ENCODE measurements around the gene PDIA3.
"Not testable (repeated sequence)": the region's sequence is repeated elsewhere in the genome, so short reads cannot be mapped to it uniquely, and the experiment has no call there.

Gene PDIA3

DNA sequence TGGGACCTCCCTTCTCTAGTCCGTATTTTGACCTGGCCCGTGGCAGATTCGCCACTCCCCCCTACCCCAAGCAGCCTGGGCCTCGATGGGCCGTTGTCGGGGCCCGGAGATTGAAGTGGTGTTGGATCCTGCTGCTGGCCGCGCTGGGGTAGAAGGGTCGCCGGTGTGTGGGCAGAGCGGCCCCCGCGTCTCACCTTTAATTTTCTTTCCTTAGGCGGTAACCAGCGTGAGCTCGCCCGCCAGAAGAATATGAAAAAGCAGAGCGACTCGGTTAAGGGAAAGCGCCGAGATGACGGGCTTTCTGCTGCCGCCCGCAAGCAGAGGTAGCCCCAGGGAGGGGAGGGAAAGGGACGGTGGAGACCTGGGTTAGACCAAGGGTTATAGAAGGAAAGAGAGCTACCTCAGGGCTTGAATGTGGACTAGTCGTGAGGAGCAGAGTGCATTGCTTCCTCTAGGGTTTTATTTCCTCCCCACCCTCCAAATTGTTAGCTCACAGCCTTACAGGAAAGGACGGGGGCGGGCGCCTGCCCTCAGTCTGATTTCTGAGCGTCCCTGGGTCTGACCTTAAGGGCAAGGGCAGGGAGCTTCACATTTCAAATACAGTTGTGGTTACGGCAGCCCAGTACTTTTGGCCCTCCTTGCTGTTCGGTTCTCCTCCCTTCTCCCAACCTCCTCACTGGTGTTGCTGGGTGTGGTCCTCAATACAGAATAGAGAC is 46.7 kb downstream of the PDIA3 start:
- no peak for TF ChIP-seq POLR2A (IDR thresholded peaks at IDR 0.05; ENCODE audit: low read depth, low read length)
- FAIRE-seq (no peak), DNase-seq (ENCODE audit: insufficient read length, low spot score) (no peak)

DNA sequence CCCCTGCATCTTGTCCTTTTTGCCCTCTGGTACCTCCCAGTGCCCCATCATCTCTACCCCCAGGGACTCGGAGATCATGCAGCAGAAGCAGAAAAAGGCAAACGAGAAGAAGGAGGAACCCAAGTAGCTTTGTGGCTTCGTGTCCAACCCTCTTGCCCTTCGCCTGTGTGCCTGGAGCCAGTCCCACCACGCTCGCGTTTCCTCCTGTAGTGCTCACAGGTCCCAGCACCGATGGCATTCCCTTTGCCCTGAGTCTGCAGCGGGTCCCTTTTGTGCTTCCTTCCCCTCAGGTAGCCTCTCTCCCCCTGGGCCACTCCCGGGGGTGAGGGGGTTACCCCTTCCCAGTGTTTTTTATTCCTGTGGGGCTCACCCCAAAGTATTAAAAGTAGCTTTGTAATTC is 47.4 kb downstream of the PDIA3 start:
- DNase-seq (ENCODE audit: insufficient read length, low spot score) (no peak), FAIRE-seq (no peak)
- TF ChIP-seq POLR2A (IDR thresholded peaks at IDR 0.05; ENCODE audit: low read depth, low read length): no peak

DNA sequence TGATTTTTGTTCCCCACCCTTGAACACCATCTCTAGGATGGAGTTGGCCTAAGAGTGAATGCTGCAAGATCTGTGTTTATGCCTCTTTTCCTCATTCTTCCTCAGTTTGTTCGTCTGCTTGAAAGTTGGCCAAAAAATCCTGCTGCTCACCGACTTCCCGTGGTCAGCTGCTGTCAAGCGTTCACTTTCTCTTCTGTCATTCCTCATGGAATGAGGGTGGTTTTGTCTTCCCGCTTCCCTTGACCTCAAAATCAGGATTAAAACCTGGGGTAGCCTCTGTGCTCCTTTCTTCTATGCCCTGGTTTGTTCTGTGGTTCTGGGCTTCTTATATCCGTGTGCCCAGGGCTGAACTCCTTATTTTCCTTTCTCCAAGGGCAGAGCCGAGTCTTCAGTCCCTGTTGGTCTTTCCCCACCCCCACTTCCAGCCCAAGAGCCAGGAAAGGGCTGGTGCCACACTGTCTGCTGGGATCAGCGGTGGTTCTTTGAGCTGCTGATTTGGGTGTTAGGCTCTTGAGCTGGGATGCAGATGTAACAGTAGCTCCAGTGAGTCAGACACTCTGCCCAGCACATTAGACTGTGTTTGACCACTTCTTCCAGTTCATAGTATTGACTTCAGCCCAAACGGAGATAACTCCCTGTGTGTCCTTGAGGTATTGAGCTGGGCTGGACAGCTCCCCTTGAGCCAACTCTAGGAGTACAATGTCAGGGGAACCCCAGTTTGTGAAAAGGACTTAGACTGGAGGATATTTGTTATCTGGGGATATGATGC is 48.2 kb downstream of the PDIA3 start:
- no peak for TF ChIP-seq POLR2A (IDR thresholded peaks at IDR 0.05; ENCODE audit: low read depth, low read length)
- DNase-seq (ENCODE audit: insufficient read length, low spot score) (no peak), FAIRE-seq (no peak)

DNA sequence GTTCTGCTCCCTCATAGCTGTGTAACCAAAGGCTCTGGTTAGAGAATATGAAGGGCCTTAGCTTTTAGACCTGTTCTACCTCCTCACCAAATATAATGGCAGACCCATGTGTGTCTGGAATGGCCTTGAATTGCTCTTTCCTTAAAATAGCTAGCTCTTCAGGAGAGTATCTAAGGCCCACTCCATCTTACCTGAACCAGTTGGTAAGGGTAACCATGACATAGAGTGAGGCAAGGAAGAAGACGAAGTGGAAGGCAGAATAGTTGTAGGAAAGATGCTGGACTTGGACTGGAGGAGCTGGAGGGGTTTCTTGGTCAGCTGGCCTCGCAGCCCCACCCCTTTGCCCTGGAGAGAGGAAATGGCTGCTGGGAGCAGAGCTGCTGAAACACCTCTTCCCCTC is 49.0 kb downstream of the PDIA3 start:
- no peak for FAIRE-seq
- no peak for TF ChIP-seq POLR2A (IDR thresholded peaks at IDR 0.05; ENCODE audit: low read depth, low read length)
- DNase-seq (ENCODE audit: insufficient read length, low spot score): no peak

DNA sequence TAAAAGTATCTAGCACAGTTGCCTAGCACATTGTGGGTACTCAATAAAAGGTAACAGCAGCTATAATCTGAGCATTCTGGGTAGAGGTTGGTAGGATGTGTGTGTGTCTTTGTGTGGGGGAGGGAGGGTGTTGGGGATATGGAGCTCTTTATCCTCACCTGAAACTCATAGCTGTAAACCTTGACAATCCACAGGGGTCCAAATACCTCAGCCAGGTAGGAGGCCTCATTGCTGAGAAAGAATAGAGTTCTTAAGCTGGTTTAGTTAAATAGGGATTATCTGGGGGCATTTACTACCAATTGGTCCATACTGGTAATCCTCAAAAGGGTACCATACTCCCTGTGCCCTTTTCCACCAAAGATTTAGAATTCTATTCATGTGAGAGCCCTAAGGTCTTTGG is 49.8 kb downstream of the PDIA3 start:
- no peak for FAIRE-seq

DNA sequence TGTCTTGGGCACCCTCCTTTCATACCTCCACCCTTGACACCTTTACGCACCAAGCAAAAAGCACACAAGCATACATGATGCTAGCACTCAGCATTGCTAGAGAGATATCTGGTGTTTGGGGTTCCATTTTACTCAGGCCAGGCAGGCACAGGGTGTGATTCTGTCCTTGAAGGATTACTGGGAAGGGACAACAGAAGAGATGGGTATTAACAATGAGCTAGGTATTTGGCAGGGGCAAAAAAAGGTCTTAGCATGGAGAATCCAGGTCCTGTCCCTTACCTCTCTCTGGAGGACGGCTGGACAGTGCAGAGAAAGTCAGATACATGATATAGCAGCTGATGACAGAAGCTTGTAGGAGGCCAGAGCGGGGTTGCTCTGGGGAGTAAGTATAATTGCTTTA is 50.3 kb downstream of the PDIA3 start:
- FAIRE-seq (no peak), DNase-seq (ENCODE audit: insufficient read length, low spot score) (no peak)
- TF ChIP-seq POLR2A (IDR thresholded peaks at IDR 0.05; ENCODE audit: low read depth, low read length): no peak

More for the DNA sequence above, 49.8 kb downstream of the PDIA3 start:
- no peak for DNase-seq (ENCODE audit: insufficient read length, low spot score)
- no peak for TF ChIP-seq POLR2A (IDR thresholded peaks at IDR 0.05; ENCODE audit: low read depth, low read length)

DNA sequence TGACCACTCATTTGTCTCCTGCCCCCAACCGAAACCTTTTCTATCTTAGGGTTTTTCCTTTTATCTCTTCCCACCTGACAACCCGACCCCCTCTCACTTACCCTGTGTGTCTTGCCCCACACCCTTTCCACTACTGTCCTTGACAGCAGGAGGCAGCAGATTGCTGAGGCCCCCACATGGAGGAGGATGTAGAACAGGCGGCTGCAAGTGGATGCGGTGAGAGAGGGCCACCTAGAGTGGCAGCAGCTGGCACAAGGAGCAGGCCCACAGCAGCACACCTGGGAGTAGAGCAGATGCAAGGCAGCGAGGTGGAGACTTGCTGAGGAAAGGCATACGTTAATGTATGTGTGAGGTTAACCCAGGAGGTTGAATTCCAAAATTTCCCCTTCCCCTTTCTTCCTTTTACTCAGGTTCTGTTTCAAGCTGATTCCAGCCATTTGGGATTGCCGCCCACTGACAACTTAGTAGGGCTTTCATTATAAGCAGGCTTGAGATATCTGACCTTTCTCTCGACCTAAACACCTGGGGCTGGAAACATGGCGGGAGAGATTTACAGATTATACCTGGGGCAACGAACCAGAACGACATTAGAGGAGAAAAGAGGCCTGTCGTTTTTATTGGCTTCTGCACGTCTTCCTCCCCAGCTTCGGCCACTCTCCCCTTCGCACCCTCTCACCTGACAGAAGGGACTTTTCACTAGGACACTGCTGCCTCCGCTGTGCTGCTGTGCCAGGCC is 53.1 kb downstream of the PDIA3 start:
- no peak for FAIRE-seq
- no peak for TF ChIP-seq POLR2A (IDR thresholded peaks at IDR 0.05; ENCODE audit: low read depth, low read length)
- DNase-seq (ENCODE audit: insufficient read length, low spot score): no peak

- TF ChIP-seq POLR2A (IDR thresholded peaks at IDR 0.05; ENCODE audit: low read depth, low read length): no peak
- no peak for DNase-seq (ENCODE audit: insufficient read length, low spot score)
- no peak for FAIRE-seq
Measured at GRCh38 chr15:43799945-43800285, 53.7 kb downstream of the PDIA3 start, which contains the start of gene SERINC4. SERINC4 (minus strand) TSS chr15:43800220; CDS start chr15:43799986, 234 bp downstream.

- DNase-seq (ENCODE audit: insufficient read length, low spot score) (peak; percentile 56), FAIRE-seq (no peak)
- TF ChIP-seq POLR2A (IDR thresholded peaks at IDR 0.05; ENCODE audit: low read depth, low read length): peak; percentile 52; the same call in 1 of the 2 replicates
Measured at GRCh38 chr15:43800286-43801141, 54.3 kb downstream of the PDIA3 start, which contains the start of gene HYPK. HYPK (plus strand) TSS chr15:43800599; CDS start chr15:43800623, 24 bp downstream.

DNA sequence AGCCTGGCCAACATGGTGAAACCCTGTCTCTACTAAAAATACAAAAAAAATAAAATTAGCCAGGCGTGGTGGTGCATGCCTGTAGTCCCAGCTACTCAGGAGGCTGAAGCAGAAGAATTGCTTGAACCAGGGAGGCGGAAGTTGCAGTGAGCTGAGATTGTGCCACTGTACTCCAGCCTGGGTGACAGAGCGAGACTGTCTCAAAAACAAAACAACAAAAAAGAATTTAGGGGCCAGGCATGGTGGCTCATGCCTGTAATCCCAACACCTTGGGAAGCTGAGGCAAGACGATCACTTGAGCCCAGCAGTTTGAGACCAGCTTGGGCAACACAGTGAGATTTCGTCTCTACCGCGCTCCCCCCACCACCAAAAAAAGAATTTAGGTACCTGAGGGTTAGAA is 56.4 kb downstream of the PDIA3 start:
- DNase-seq (ENCODE audit: insufficient read length, low spot score); FAIRE-seq: not testable (repeated sequence)

DNA sequence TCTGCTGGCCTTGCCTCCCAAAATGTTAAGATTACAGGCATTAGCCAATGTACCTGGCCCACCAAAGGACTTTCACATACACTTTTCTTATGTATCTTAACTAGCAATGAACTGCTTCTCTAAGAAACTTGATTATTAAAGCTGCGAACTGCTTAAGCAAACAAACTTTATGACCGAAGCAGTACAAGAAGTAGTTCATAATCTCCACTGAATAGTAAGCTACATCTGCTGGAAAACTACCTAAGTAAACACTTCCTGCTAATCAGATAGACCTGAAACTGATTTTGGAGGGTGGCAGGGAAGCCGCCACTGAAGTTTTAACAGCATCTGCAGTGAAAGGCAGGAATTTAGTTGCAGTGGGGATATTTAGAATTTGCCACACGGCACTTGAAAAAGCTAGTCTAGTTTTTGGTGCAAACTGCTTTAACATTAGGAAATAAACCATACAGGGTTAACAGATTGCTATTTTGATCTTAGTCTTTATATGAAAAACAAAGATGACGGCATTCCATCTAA is 62.3 kb downstream of the PDIA3 start:
- no peak for FAIRE-seq
- TF ChIP-seq POLR2A (IDR thresholded peaks at IDR 0.05; ENCODE audit: low read depth, low read length): no peak
- no peak for DNase-seq (ENCODE audit: insufficient read length, low spot score)

DNA sequence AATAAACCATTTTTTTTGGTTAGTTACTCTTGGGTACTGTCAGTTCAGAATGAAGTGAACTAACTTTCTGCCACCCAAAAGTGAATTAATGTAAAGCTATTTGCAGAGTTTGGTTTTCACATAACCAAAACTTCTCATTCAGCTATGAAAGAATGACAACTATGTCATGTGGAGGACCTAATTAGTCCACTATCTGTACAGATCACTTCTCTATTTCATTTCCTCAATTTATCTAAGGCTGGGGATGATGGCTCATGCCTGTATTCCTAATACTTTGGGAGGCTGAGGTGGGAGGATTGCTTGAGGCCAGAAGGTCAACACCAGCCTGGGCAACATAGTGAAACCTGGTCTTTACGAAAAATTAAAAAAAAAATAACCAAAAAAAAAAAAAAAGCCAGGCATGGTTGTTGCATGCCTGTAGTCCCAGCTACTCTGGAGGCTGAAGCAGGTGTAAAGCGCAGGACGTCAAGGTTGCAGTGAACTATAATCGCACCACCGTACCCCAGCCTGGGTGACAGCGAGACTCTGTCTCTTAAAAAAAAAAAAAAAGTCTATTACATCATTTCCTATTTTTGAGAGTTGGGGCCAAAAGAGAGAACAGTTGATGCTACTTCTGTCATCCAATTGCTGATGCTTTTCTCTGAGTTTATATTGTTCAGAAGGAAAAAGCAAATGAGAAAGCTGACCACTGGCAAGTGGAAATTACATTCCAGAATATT is 62.9 kb downstream of the PDIA3 start:
- no peak for FAIRE-seq
- no peak for TF ChIP-seq POLR2A (IDR thresholded peaks at IDR 0.05; ENCODE audit: low read depth, low read length)
- no peak for DNase-seq (ENCODE audit: insufficient read length, low spot score)

DNA sequence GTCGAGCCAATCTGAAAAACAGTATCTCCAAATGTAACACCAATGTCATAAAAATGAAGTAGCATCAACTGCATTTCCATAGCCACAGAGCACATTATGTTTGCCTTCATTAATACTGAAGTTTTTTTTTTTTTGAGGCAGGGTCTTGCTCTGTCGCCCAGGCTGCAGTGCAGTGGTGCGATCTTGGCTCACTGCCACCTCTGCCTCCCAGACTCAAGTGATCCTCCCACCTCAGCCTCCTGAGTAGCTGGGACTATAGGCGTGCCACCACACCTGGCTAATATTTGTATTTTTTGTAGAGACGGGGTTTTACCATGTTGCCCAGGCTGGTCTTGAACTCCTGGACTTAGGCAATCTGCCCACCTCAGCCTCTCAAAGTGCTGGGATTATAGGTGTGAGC is 68.8 kb downstream of the PDIA3 start:
- FAIRE-seq; DNase-seq (ENCODE audit: insufficient read length, low spot score): not testable (repeated sequence)
